ENCODE measurements around the gene BGLAP.

The BGLAP gene

DNA sequence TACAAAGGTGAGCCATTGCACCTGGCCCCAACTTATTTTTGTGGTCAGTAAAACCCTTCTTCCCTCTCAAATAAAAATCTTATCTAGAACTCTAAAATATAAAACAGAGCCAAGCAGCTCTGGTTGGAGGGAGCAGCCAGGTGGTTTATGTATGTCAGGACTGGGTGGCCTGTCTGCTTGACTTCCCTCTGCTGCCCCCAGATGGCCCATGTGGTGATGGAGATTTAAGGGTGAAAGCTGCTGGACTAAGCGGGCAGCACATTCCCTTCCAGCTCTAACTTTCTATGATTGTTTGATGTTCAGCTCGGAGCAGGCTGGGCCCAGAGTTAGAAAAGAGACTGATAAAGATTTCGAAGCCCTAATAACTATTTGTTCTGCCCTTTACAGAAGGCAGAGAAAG, 17.8 kb downstream of the BGLAP start:
- DNase-seq, result no peak

DNA sequence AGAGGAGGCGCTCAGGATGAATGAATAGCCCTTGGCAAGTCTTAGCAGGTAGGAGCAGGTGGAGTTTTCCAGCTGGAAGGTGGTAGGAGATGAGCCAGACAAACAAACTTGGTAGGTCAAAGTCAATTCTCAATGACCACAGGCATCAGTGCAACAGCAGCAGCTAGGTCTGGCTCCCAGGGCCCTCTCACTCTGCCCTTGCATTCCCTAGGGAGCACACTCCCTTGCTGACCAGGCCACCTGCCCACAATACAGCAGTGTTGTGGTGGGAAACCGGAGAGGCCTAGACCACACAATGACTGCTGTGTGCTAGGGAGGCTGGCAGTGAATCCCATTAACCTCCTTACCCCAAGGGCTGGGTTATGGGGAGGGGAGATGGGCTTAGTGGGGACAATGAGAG, 18.9 kb downstream of the BGLAP start:
- DNase-seq, result no peak

DNA sequence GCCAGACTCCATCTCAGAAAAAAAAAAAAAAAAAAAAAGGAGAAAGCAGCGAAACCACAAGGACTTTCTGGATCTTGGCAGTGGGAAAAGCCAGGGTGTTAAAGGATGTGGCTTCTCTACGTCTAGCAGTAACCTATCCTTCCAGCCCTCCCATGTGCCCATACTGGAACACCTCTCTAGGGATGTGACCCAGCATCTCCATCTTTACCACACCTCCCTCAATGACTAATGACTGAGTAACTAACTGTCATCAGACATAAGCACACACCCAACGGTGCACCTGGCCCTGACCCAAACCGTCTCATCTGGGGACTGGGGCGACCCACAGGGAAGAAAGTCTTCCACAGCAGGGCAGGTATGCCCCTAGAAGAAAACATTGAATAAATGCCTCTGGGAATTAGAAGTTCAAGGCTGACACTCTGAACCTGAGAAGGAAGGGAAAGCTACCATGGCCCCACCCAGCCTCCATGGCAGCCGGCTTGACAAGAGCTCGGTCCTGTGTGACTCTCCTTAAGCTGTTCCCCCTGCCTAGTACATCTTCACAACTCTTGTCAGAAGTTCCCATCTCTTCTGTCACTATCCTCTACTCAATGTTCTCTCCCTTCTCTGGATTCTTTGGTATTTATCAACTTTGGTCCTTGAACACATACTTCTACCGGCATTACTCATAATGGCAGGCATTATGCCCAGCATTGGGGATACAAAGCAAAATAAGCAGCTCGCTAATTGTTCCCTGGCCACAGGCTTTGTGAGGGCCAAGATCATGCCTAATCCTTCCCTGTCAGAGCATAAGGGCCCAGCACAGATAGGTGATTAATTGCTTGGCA, 20.7 kb downstream of the BGLAP start:
- no peak for DNase-seq

GRCh38 chr1:156263288-156263655, 21.3 kb downstream of the BGLAP start:
- DNase-seq, result no peak

DNA sequence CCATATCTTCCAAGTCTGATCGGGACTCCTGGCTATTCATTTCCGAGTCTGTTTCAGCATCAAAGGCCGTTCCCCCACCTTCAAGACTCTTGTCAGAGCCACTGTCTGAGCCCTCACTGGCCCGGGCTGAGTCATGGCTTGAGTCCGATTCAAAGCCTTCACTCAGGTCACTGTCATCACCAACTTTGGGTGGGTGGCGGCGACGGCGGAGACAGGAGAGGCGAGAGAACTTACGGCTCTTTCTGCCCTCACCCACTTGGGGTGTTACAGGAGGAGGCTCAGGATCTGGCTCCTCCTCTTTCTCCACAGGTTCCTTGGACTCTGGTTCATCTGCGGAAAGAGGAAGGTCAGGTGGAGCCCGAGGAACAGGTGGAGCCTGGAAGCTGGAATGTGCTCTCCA, 24.1 kb downstream of the BGLAP start:
- DNase-seq, result no peak

DNA sequence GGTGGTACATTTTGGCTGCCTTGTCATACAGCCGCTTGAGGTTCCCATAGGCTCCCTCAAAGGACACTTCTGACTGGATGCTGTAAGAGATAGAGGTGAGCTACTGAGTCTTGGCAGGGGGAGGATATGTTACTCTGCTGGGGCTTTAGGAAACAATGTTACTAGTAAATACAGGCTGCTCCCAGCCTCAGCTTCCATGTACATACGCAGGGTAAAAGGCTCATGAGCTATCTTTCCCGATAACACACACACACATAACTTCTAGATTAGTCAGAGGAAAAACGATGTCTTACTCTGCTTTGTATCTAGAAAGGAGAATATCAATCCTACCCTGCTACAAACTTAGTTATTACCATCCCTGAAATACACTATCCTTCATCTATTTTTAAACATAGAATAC, 26.4 kb downstream of the BGLAP start:
- no peak for DNase-seq

DNA sequence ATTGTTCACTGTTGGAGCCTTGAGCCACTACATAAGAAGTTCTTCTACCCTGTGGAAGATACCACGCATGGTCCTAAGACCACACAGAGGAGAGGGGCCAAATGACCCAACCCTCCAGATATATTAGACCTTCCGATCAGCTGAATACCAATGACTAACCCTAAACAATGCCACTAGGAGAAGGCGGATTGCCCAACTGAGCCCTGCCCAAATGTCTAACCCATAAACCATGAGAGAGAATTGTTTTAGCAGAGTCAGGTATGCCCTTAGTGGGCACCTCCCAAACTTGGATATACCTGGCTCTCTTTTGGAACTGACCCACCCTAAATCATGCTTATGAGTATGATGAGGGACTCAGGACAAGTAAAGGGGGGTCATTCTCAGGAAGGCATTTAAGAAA, 28.3 kb downstream of the BGLAP start:
- DNase-seq, result no peak

DNA sequence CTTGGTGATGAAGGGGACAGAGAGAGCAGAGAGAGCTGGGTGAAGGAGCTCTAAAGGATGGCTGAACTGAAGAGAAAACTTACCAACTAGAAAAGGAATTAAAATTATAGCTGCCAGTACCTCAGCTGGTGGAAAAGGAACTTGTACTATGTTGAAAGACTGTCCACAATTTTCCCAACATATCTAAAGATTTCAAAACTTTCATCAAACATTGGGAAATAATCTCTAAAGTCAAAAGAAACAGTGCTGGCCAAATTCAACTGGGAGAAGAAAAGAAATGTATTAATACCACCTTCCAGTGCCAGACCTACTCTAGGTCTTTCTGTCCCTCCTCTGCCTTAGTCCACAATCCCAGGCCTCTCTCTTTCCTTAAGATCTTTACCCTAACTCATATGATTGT, 34.5 kb downstream of the BGLAP start:
- no peak for DNase-seq

- DNase-seq, result no peak
These were observed 35.0 kb downstream of the BGLAP start for GRCh38 chr1:156276966-156277381.

- no peak for DNase-seq
These were observed 37.9 kb downstream of the BGLAP start for GRCh38 chr1:156279837-156280236.

DNA sequence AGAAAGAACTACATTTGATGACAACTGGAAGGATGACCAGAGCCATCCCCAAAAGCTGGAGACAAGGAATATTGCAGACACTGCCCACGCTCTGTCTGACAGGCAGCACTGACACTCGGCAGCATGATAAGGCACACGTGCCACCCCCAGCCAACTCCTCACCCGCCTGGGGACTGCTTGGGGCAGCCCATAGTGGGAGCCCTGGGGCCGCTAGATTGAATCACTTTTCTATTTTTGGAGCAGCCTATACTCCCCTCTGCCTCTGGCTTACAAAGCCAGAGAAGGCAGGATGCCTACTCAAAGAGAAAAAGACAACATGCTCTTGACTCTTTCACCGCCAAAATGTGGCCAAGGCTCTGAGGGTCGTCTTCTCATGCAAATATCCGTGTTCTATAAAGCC, 39.3 kb downstream of the BGLAP start:
- peak; percentile 41 for DNase-seq

- DNase-seq, result no peak
These were observed 39.9 kb downstream of the BGLAP start for GRCh38 chr1:156281693-156282478.

DNA sequence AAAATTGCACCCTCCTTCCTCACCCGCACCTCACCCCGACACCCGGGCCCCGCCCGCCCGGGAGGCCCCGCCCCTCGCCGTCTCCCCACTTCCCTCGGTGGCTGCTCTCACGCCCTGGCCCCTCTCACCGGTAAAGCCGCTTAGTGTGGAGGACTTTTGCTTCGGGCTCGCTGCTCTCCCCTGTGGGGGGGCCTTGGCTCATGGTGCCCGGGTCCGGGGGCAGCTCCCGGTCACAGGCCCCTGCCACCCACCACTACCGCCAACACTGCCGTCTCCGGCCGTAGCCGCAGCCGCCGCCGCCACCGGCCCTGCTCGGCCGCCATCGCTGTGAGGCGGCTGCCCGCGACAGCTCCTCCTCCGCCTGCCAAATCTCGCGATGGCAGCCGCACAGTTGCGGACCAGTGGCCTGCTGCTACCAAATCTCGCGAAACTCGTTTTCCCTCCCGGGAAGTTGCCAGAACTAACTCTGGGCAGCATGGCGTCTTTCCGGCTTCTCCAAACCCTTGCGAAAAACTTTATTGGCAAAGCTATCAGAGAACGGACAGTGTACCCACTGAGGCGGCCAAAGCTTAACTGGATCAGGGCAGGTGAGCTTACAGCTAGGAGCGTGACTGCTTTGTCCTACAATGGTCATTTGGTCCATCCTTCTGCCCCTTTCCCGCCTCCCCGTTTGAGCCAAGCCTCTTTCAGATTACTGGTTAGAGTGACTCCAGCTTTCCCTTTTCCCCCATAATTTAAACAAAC, 40.7 kb downstream of the BGLAP start, which contains the start of gene SMG5:
SMG5 (minus strand) TSS at position 347 of the 744 bp plus-strand sequence; CDS start at position 202, 145 bp downstream.
- DNase-seq, result peak; percentile 92

- no peak for DNase-seq
These were observed 41.5 kb downstream of the BGLAP start for GRCh38 chr1:156283521-156283920.

GRCh38 chr1:156284112-156284511, 42.1 kb downstream of the BGLAP start, which contains the start of gene TMEM79:
TSS of gene TMEM79 (plus strand) at chr1:156284325. CDS start at chr1:156285227, 902 bp downstream.
- no peak for DNase-seq

- no peak for DNase-seq
These were observed 42.8 kb downstream of the BGLAP start for GRCh38 chr1:156284757-156285156.

- DNase-seq, result no peak
These were observed 43.5 kb downstream of the BGLAP start for GRCh38 chr1:156285437-156285836.

DNA sequence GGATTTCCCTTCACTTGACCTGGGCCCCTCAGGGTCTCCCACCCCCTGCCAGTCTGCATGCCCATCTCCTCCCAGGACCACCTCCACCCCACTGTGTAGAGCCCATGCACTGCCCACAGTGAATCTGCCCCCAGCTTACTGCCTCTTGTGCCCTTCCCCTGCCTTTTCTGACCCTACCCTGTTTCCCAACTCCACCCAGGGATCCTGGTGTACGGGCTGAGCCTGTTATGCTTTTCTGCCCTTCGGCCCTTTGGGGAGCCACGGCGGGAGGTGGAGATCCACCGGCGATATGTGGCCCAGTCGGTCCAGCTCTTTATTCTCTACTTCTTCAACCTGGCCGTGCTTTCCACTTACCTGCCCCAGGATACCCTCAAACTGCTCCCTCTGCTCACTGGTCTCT, 44.1 kb downstream of the BGLAP start:
- DNase-seq, result no peak

GRCh38 chr1:156289857-156290256, 47.9 kb downstream of the BGLAP start:
- no peak for DNase-seq

DNA sequence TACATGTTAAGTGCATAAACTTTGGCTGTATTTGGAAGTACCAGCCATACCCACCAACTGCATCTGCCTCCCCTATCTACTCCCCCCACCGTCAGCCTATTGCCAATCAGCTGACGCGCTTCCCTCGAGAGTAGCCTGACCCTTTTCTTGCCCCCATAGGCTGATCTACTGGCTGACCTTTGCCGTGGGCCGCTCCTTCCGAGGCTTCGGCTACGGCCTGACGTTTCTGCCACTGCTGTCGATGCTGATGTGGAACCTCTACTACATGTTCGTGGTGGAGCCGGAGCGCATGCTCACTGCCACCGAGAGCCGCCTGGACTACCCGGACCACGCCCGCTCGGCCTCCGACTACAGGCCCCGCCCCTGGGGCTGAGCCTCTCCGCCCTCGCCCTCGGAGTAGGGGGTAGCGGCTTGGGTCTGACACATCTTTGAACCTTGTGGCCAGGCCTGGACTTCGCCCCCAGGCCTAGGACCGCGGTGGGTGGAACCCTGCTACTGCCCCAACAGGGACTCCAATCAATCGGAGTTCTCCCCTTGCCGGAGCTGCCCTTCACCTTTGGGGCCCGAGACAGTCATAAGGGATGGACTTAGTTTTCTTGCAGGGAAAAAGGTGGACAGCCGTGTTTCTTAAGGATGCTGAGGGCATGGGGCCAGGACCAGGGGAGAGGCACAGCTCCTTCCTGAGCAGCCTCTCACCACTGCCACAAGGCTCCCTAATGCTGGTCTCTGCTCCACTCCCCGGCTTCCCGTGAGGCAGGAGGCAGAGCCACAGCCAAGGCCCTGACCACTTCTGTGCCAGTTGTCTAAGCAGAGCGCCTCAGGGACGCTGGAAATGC, 49.5 kb downstream of the BGLAP start:
- DNase-seq, result no peak

Measured in stimulated activated CD4-positive, alpha-beta T cell treated with anti-CD3 and anti-CD28 coated beads, Interleukin-12 subunit alpha, Interleukin-12 subunit beta, amount 100 ng/mL, for 4 hours (primary cell).